ENCODE results near the gene PTF1A. TPM values are rescaled to one million over a fixed set of nuclear protein-coding genes. Genes with fewer than 3 reads are reported as not detected.

Gene PTF1A
- total RNA-seq, 1 donor from 2014 or later = not detected

GRCh38 chr10:23150610-23151009, 41.5 kb upstream of the PTF1A start:
- Histone ChIP-seq H3K27me3 (ENCODE audit: low read depth) (peaks cover 27% of the 10 kb centered on the region), H3K9me3 (replicated peaks) (no peaks in the 10 kb centered on the region), H3K4me3 (no peak overlapping the region), H3K27ac (replicated peaks) (no peak overlapping the region), H3K36me3 (no peaks in the 10 kb centered on the region), H3K4me1 (no peaks in the 10 kb centered on the region)
- TF ChIP-seq, protein P1, sequence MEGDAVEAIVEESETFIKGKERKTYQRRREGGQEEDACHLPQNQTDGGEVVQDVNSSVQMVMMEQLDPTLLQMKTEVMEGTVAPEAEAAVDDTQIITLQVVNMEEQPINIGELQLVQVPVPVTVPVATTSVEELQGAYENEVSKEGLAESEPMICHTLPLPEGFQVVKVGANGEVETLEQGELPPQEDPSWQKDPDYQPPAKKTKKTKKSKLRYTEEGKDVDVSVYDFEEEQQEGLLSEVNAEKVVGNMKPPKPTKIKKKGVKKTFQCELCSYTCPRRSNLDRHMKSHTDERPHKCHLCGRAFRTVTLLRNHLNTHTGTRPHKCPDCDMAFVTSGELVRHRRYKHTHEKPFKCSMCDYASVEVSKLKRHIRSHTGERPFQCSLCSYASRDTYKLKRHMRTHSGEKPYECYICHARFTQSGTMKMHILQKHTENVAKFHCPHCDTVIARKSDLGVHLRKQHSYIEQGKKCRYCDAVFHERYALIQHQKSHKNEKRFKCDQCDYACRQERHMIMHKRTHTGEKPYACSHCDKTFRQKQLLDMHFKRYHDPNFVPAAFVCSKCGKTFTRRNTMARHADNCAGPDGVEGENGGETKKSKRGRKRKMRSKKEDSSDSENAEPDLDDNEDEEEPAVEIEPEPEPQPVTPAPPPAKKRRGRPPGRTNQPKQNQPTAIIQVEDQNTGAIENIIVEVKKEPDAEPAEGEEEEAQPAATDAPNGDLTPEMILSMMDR (IDR thresholded peaks at IDR 0.05; ENCODE audit: borderline replicate concordance) = no peak
- no peak for DNase-seq
- intact Hi-C loops (cut with micrococcal nuclease) = no loop called here

GRCh38 chr10:23151071-23151470, 41.0 kb upstream of the PTF1A start:
- Histone ChIP-seq H3K27ac (replicated peaks) (no peak overlapping the region), H3K9me3 (replicated peaks) (no peaks in the 10 kb centered on the region), H3K4me1 (no peaks in the 10 kb centered on the region), H3K36me3 (no peaks in the 10 kb centered on the region), H3K27me3 (ENCODE audit: low read depth) (peaks cover 27% of the 10 kb centered on the region), H3K4me3 (no peak overlapping the region)
- intact Hi-C loops (cut with micrococcal nuclease) = no loop called here
- no peak for DNase-seq
- TF ChIP-seq, protein P1 (IDR thresholded peaks at IDR 0.05; ENCODE audit: borderline replicate concordance) = no peak

GRCh38 chr10:23155169-23155568, 36.9 kb upstream of the PTF1A start:
- intact Hi-C loops (cut with micrococcal nuclease) = no loop called here
- TF ChIP-seq, protein P1 (IDR thresholded peaks at IDR 0.05; ENCODE audit: borderline replicate concordance) = no peak
- no peaks in the 10 kb centered on the region for H3K9me3 ChIP-seq (replicated peaks)
- no peaks in the 10 kb centered on the region for H3K36me3 ChIP-seq
- no peak overlapping the region for H3K4me3 ChIP-seq
- H3K27ac ChIP-seq (replicated peaks) = no peak overlapping the region
- peaks cover 4% of the 10 kb centered on the region for H3K4me1 ChIP-seq
- peaks cover 51% of the 10 kb centered on the region for H3K27me3 ChIP-seq (ENCODE audit: low read depth)
- no peak for DNase-seq

DNA sequence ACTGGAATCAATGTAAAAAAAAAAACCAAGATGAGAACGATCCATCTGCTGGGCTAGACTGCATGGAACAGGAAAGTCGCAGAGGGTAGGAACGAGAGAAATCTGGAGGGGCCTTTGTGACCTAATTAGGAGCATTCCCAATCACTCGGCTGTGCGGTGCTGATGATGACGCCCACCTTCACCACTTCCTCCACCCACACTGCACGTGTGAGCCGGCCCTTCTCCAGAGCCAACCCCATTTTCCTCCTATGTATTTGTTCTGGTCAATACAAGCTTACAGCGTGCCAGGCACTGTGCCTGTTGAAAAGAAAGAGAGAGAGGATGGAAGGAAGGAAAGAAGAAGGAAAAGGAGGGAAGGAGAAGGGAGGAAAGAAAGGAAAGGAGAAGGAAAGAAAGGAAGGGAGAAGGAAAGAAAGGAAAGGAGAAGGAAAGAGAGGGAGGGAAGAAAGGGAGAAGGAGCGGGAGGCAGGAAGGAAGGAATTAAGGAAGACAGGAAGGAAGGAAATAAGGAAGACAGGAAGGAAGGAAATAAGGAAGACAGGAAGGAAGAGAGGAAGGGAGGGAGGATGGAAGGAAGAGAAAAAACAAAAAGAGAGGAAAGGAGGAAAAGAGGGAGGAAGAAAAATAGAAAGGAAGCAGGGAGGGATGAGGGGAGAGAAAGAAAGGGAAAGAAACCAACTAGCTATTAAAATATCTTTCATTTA, 35.5 kb upstream of the PTF1A start:
- H3K4me1 ChIP-seq = peaks cover 4% of the 10 kb centered on the region
- H3K4me3 ChIP-seq = no peak overlapping the region
- no peaks in the 10 kb centered on the region for H3K9me3 ChIP-seq (replicated peaks)
- peaks cover 57% of the 10 kb centered on the region for H3K27me3 ChIP-seq (ENCODE audit: low read depth)
- TF ChIP-seq, protein P1 (IDR thresholded peaks at IDR 0.05; ENCODE audit: borderline replicate concordance) = no peak
- H3K27ac ChIP-seq (replicated peaks) = no peak overlapping the region
- no peak for DNase-seq
- no peaks in the 10 kb centered on the region for H3K36me3 ChIP-seq
- intact Hi-C loops (cut with micrococcal nuclease) = no loop called here

DNA sequence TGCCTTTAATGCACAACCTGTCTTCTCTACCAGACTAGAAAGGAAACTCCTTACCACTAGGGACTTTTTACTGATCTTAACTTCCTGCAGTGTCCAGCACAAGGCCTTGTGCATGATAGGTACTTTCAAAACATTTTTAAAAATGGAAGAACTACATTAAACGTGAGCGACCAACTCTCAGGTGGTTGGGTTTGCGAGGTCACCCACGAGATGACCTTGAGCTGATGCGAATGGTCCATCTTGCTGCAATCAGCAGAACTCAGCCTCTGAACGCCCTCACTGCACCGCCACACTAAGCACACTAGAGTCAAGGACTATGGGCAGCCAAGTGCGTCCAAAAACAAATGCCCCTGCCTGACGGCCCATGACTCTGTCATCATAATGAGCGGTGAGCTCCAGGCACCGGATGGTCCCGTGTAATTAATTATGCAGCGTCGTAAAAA, 34.9 kb upstream of the PTF1A start:
- Histone ChIP-seq H3K27ac (replicated peaks) (no peak overlapping the region), H3K4me1 (peaks cover 4% of the 10 kb centered on the region), H3K9me3 (replicated peaks) (no peaks in the 10 kb centered on the region), H3K4me3 (no peak overlapping the region), H3K36me3 (no peaks in the 10 kb centered on the region), H3K27me3 (ENCODE audit: low read depth) (peaks cover 63% of the 10 kb centered on the region)
- DNase-seq = no peak
- TF ChIP-seq, protein P1 (IDR thresholded peaks at IDR 0.05; ENCODE audit: borderline replicate concordance) = no peak
- intact Hi-C loops (cut with micrococcal nuclease) = no loop called here
